Neural cell (in vitro differentiated cells): ENCODE measurements around the gene NDRG2.

ENCODE experiments used
- CTCF ChIP-seq: fragments of 450-650 bp; IDR thresholded peaks from 2 replicates; pipeline ENCODE4 v1.5.1; 2014; ENCODE audit warnings: antibody characterized with exemption, mild to moderate bottlenecking, moderate library complexity; ENCODE audit not compliant: poor library complexity, severe bottlenecking
- EP300 ChIP-seq: fragments of 450-650 bp; conservative IDR thresholded peaks from 2 replicates; pipeline ENCODE4 v1.6.1; 2014; ENCODE audit warnings: antibody characterized with exemption, mild to moderate bottlenecking, moderate library complexity; ENCODE audit not compliant: poor library complexity, severe bottlenecking
- EZH2 ChIP-seq: fragments of 200-600, 300-800 bp; shearing (Covaris generic), sonication (generic); IDR thresholded peaks from 2 replicates; pipeline ENCODE4 v1.6.1; 2014; ENCODE audit warnings: antibody characterized with exemption, low read length, borderline replicate concordance, mild to moderate bottlenecking; ENCODE audit not compliant: insufficient read depth, poor library complexity, severe bottlenecking
- MXI1 ChIP-seq: fragments of 450-650 bp; conservative IDR thresholded peaks from 2 replicates; pipeline ENCODE4 v1.6.1; 2014; ENCODE audit warnings: antibody characterized with exemption, mild to moderate bottlenecking; ENCODE audit not compliant: poor library complexity, severe bottlenecking
- RAD21 ChIP-seq: fragments of 450-650 bp; conservative IDR thresholded peaks from 2 replicates; pipeline ENCODE4 v1.6.1; 2014; ENCODE audit warnings: antibody characterized with exemption, mild to moderate bottlenecking, moderate library complexity
- TAF1 ChIP-seq: IDR thresholded peaks from 2 replicates; pipeline ENCODE4 v1.6.1; 2012; ENCODE audit warnings: low read depth

GRCh38 chr14:20996521-20996920 lies 28.3 kb downstream of the NDRG2 start:
- no peak for TF ChIP-seq EZH2
- no peak for TF ChIP-seq CTCF
- no peak for TF ChIP-seq MXI1
- TF ChIP-seq EP300 = no peak
- no peak for TF ChIP-seq RAD21
- TF ChIP-seq TAF1 = no peak
